GM12801 (cell line): ENCODE results near the gene OSTF1.

Experiments
- CTCF ChIP-seq: IDR thresholded peaks from one replicate; pipeline ENCODE4 v1.5.1; 2011; ENCODE audit warnings: control low read depth; ENCODE audit not compliant: insufficient read length; ENCODE audit errors: extremely low read depth

Gene OSTF1

GRCh38 chr9:75123696-75124095 lies 35.4 kb downstream of the OSTF1 start:
- TF ChIP-seq CTCF = no peak

GRCh38 chr9:75128535-75128934 lies 40.2 kb downstream of the OSTF1 start:
- TF ChIP-seq CTCF = no peak

- TF ChIP-seq CTCF = no peak
These were observed 41.9 kb downstream of the OSTF1 start for GRCh38 chr9:75130172-75130571.

- no peak for TF ChIP-seq CTCF
These were observed 42.4 kb downstream of the OSTF1 start for GRCh38 chr9:75130621-75131230.

- TF ChIP-seq CTCF = no peak
These were observed 43.4 kb downstream of the OSTF1 start for GRCh38 chr9:75131700-75132099.

- TF ChIP-seq CTCF = no peak
These were observed 43.9 kb downstream of the OSTF1 start for GRCh38 chr9:75132244-75132643.

- TF ChIP-seq CTCF = no peak
These were observed 45.1 kb downstream of the OSTF1 start for GRCh38 chr9:75133396-75133795.
